Neuron (in vitro differentiated cells): Measurements from ENCODE around the gene SDK1.
A peak's percentile ranks its signal among the peaks of the same experiment; 100 is the strongest.

Experiments
- H2AFZ ChIP-seq: one replicate; pipeline ENCODE4 v1.6.1; 2013; ENCODE audit warnings: low read depth, mild to moderate bottlenecking, inconsistent platforms, low read length, moderate library complexity
- H3K27me3 ChIP-seq: one replicate; pipeline ENCODE4 v1.6.1; 2013; ENCODE audit warnings: low read length; ENCODE audit not compliant: insufficient read depth
- H3K36me3 ChIP-seq: one replicate; pipeline ENCODE4 v1.6.1; 2013; ENCODE audit warnings: low read length; ENCODE audit not compliant: insufficient read depth
- H3K4me1 ChIP-seq: one replicate; pipeline ENCODE4 v1.6.1; 2013; ENCODE audit warnings: low read length; ENCODE audit not compliant: insufficient read depth
- H3K4me3 ChIP-seq: 2 replicates; pipeline ENCODE4 v1.5.1; 2013; ENCODE audit warnings: mild to moderate bottlenecking, low read length, moderate library complexity
- H3K9me3 ChIP-seq: one replicate; pipeline ENCODE4 v1.6.1; 2013; ENCODE audit warnings: low read length

SDK1 gene

GRCh38 chr7:3277604-3278572, 23.2 kb upstream of the SDK1 start:
- H2AFZ ChIP-seq = no peak overlapping the region
- H3K4me3 ChIP-seq = no peak overlapping the region
- no peaks in the 10 kb centered on the region for H3K36me3 ChIP-seq
- no peaks in the 10 kb centered on the region for H3K27me3 ChIP-seq
- peaks cover 2% of the 10 kb centered on the region for H3K4me1 ChIP-seq
- no peaks in the 10 kb centered on the region for H3K9me3 ChIP-seq

- no peak overlapping the region for H2AFZ ChIP-seq
- H3K4me1 ChIP-seq = peaks cover 2% of the 10 kb centered on the region
- no peaks in the 10 kb centered on the region for H3K9me3 ChIP-seq
- no peaks in the 10 kb centered on the region for H3K36me3 ChIP-seq
- H3K27me3 ChIP-seq = no peaks in the 10 kb centered on the region
- H3K4me3 ChIP-seq = no peak overlapping the region
Measured at GRCh38 chr7:3279147-3279818, 21.8 kb upstream of the SDK1 start.

GRCh38 chr7:3280445-3280844, 20.6 kb upstream of the SDK1 start:
- Histone ChIP-seq H2AFZ (no peak overlapping the region), H3K4me3 (no peak overlapping the region), H3K27me3 (no peaks in the 10 kb centered on the region), H3K4me1 (peaks cover 2% of the 10 kb centered on the region), H3K9me3 (no peaks in the 10 kb centered on the region), H3K36me3 (no peaks in the 10 kb centered on the region)

GRCh38 chr7:3280946-3281656, 20.0 kb upstream of the SDK1 start:
- Histone ChIP-seq H3K9me3 (no peaks in the 10 kb centered on the region), H3K27me3 (no peaks in the 10 kb centered on the region), H3K4me3 (no peak overlapping the region), H3K36me3 (no peaks in the 10 kb centered on the region), H2AFZ (no peak overlapping the region), H3K4me1 (peaks cover 2% of the 10 kb centered on the region)

GRCh38 chr7:3282457-3282856, 18.6 kb upstream of the SDK1 start:
- Histone ChIP-seq H3K4me1 (peaks cover 2% of the 10 kb centered on the region), H3K9me3 (no peaks in the 10 kb centered on the region), H3K4me3 (no peak overlapping the region), H3K27me3 (no peaks in the 10 kb centered on the region), H2AFZ (no peak overlapping the region), H3K36me3 (no peaks in the 10 kb centered on the region)

- Histone ChIP-seq H3K4me3 (no peak overlapping the region), H3K4me1 (peaks cover 2% of the 10 kb centered on the region), H3K36me3 (no peaks in the 10 kb centered on the region), H3K9me3 (no peaks in the 10 kb centered on the region), H3K27me3 (no peaks in the 10 kb centered on the region), H2AFZ (no peak overlapping the region)
Measured at GRCh38 chr7:3283130-3283704, 17.8 kb upstream of the SDK1 start.

- no peaks in the 10 kb centered on the region for H3K27me3 ChIP-seq
Measured at GRCh38 chr7:3285652-3286051, 15.4 kb upstream of the SDK1 start.

GRCh38 chr7:3289996-3290395, 11.1 kb upstream of the SDK1 start:
- Histone ChIP-seq H3K36me3 (no peaks in the 10 kb centered on the region), H3K4me1 (no peaks in the 10 kb centered on the region), H2AFZ (no peak overlapping the region), H3K27me3 (no peaks in the 10 kb centered on the region), H3K9me3 (no peaks in the 10 kb centered on the region), H3K4me3 (no peak overlapping the region)

More at GRCh38 chr7:3285652-3286051, 15.4 kb upstream of the SDK1 start:
- Histone ChIP-seq H3K4me3 (no peak overlapping the region), H3K9me3 (no peaks in the 10 kb centered on the region), H3K36me3 (no peaks in the 10 kb centered on the region), H3K4me1 (peaks cover 2% of the 10 kb centered on the region), H2AFZ (no peak overlapping the region)

- no peaks in the 10 kb centered on the region for H3K9me3 ChIP-seq
- no peaks in the 10 kb centered on the region for H3K27me3 ChIP-seq
- H3K4me3 ChIP-seq = no peak overlapping the region
- H3K36me3 ChIP-seq = no peaks in the 10 kb centered on the region
- H3K4me1 ChIP-seq = no peaks in the 10 kb centered on the region
- H2AFZ ChIP-seq = no peak overlapping the region
Measured at GRCh38 chr7:3292694-3293093, 8.4 kb upstream of the SDK1 start.

- Histone ChIP-seq H3K27me3 (no peaks in the 10 kb centered on the region), H3K36me3 (no peaks in the 10 kb centered on the region), H3K9me3 (no peaks in the 10 kb centered on the region), H3K4me1 (no peaks in the 10 kb centered on the region), H2AFZ (no peak overlapping the region), H3K4me3 (no peak overlapping the region)
Measured at GRCh38 chr7:3294432-3295100, 6.5 kb upstream of the SDK1 start.

GRCh38 chr7:3297105-3297819, 3.8 kb upstream of the SDK1 start:
- Histone ChIP-seq H3K9me3 (no peaks in the 10 kb centered on the region), H3K4me3 (no peak overlapping the region), H2AFZ (no peak overlapping the region), H3K36me3 (no peaks in the 10 kb centered on the region), H3K27me3 (no peaks in the 10 kb centered on the region), H3K4me1 (no peaks in the 10 kb centered on the region)

GRCh38 chr7:3300221-3300650, 816 bp upstream of the SDK1 start:
- no peaks in the 10 kb centered on the region for H3K36me3 ChIP-seq
- no peaks in the 10 kb centered on the region for H3K27me3 ChIP-seq
- peak overlapping the region; percentile 87 for H2AFZ ChIP-seq
- H3K4me3 ChIP-seq = peak overlapping the region; percentile 75
- H3K4me1 ChIP-seq = peaks cover 3% of the 10 kb centered on the region
- H3K9me3 ChIP-seq = no peaks in the 10 kb centered on the region
